GM12878 (cell line): ENCODE measurements around the gene HIF1AN. TPM values are rescaled to one million over a fixed set of nuclear protein-coding genes. Genes with fewer than 3 reads are reported as not detected.

ENCODE experiments used
- ATAC-seq: fragments of 200-7000 bp; cut with Tn5 transposase; 3 replicates; pipeline ENCODE4 v1.9.1; 2020; ENCODE audit warnings: mild to moderate bottlenecking, moderate library complexity
- BruUV-seq: library from RNA; stranded (reverse); fragments of 400-500 nt; replicated peaks from 2 replicates; lab custom pipeline; 2021; lab: Mats Ljungman, UMichigan
- CTCF ChIA-PET: fragments of 300-600 bp; sonication (Branson Sonifier 250); formaldehyde crosslinking; extraction: SDS; loops from one replicate; lab custom pipeline; 2021; ENCODE audit warnings: inconsistent platforms; lab: Yijun Ruan, JAX
- POLR2A ChIA-PET: fragments of 350-600 bp; formaldehyde crosslinking; extraction: SDS; loops from one replicate; lab custom pipeline; 2021; ENCODE audit warnings: inconsistent platforms; lab: Charles Lee
- RAD21 ChIA-PET: fragments of 300-600 bp; sonication (Branson Sonifier 250); formaldehyde crosslinking; loops from one replicate; lab custom pipeline; 2023; ENCODE audit warnings: antibody characterized with exemption; ENCODE audit not compliant: unreplicated experiment; lab: Charles Lee
- SMC1A ChIA-PET: fragments of 300-600 bp; sonication (Branson Sonifier 250); formaldehyde crosslinking; loops from one replicate; lab custom pipeline; 2023; ENCODE audit not compliant: unreplicated experiment, uncharacterized antibody; lab: Charles Lee
- DNase-seq: peaks from one replicate; pipeline ENCODE4 v3.0.0-alpha.2; 2011; ENCODE audit warnings: low read depth, low spot score
- FAIRE-seq: peaks from 3 replicates; lab custom pipeline; 2011; peaks lifted over from hg19 to GRCh38; lab: Jason Lieb, UNC
- H2AFZ ChIP-seq: 2 replicates; pipeline ENCODE4 v1.6.0; 2011; ENCODE audit warnings: low read depth, low read length, control low read depth; ENCODE audit not compliant: control insufficient read depth
- H3K27ac ChIP-seq: 2 replicates; pipeline ENCODE4 v1.5.1; 2011; ENCODE audit warnings: control low read depth; ENCODE audit not compliant: control insufficient read depth, insufficient read depth
- H3K27me3 ChIP-seq, 2 experiments: replicated peaks in 1 of 2; 2 replicates each; pipeline versions ENCODE4 v1.6.0 to v1.6.1; 2011; ENCODE audit warnings: low read length in 1 of 2; ENCODE audit not compliant: control insufficient read depth in 2 of 2, insufficient read depth in 2 of 2
- H3K36me3 ChIP-seq, 2 experiments: 2 replicates each; pipeline ENCODE4 v1.5.1; 2011; ENCODE audit warnings: low read length in 1 of 2; ENCODE audit not compliant: control insufficient read depth in 2 of 2, insufficient read depth in 2 of 2
- H3K4me1 ChIP-seq: 2 replicates; pipeline ENCODE4 v1.6.1; 2011; ENCODE audit warnings: mild to moderate bottlenecking, low read length, moderate library complexity, mixed read lengths; ENCODE audit not compliant: control insufficient read depth, insufficient read depth
- H3K4me2 ChIP-seq: 2 replicates; pipeline ENCODE4 v1.6.0; 2011; ENCODE audit warnings: control low read depth; ENCODE audit not compliant: control insufficient read depth, insufficient read depth
- H3K4me3 ChIP-seq: fragments of 200-600 bp; sonication (generic); 2 replicates; pipeline ENCODE4 v1.5.1; 2016
- H3K79me2 ChIP-seq: 2 replicates; pipeline ENCODE4 v1.6.0; 2011; ENCODE audit warnings: low read length; ENCODE audit not compliant: control insufficient read depth, insufficient read depth
- H3K9ac ChIP-seq: 2 replicates; pipeline ENCODE4 v1.8.0; 2011; ENCODE audit warnings: low read length, control low read depth, mixed read lengths; ENCODE audit not compliant: control insufficient read depth, insufficient read depth
- H3K9me3 ChIP-seq: replicated peaks from 3 replicates; pipeline ENCODE4 v1.5.1; 2011; ENCODE audit warnings: mild to moderate bottlenecking, low read length; ENCODE audit not compliant: control insufficient read depth, insufficient read depth
- H4K20me1 ChIP-seq: 2 replicates; pipeline ENCODE4 v1.6.0; 2011; ENCODE audit not compliant: control insufficient read depth, insufficient read depth
- ATF3 ChIP-seq: IDR thresholded peaks from 2 replicates; pipeline ENCODE4 v1.6.1; 2011; ENCODE audit warnings: low read depth, mild to moderate bottlenecking, low read length, moderate library complexity, borderline replicate concordance; ENCODE audit errors: extremely low read depth
- CREB1 ChIP-seq: IDR thresholded peaks from 2 replicates; pipeline ENCODE4 v1.6.1; 2012; ENCODE audit warnings: low read depth, mild to moderate bottlenecking, inconsistent platforms
- ETV6 ChIP-seq, 2 experiments: fragments of 450-650 bp in 1 of 2; IDR thresholded peaks in 1 of 2; conservative IDR thresholded peaks in 1 of 2; 2 replicates each; pipeline ENCODE4 v1.6.1; 2014; ENCODE audit warnings: antibody characterized with exemption in 1 of 2, borderline replicate concordance in 1 of 2, low read depth in 1 of 2, mild to moderate bottlenecking in 1 of 2, moderate library complexity in 1 of 2
- HSF1 ChIP-seq: fragments of 150-350 bp; IDR thresholded peaks from 2 replicates; pipeline ENCODE4 v1.6.1; 2014; ENCODE audit warnings: mild to moderate bottlenecking, low read depth, low read length
- IRF4 ChIP-seq: IDR thresholded peaks from 2 replicates; pipeline ENCODE4 v1.6.1; 2011; ENCODE audit warnings: low read depth, low read length
- LARP7 ChIP-seq: fragments of 450-650 bp; IDR thresholded peaks from 2 replicates; pipeline ENCODE4 v1.6.1; 2017; ENCODE audit warnings: mild to moderate bottlenecking
- NR2C1 ChIP-seq: fragments of 450-650 bp; IDR thresholded peaks from 2 replicates; pipeline ENCODE4 v1.6.1; 2017; ENCODE audit warnings: antibody characterized with exemption, mild to moderate bottlenecking, moderate library complexity
- NR2C2 ChIP-seq: IDR thresholded peaks from 2 replicates; pipeline ENCODE4 v1.6.1; 2011; ENCODE audit warnings: borderline replicate concordance, low read depth; ENCODE audit not compliant: control insufficient read depth, insufficient read length
- PAX5 ChIP-seq: IDR thresholded peaks from 2 replicates; pipeline ENCODE4 v1.6.1; 2011; ENCODE audit warnings: low read depth, low read length, borderline replicate concordance
- POLR2AphosphoS2 ChIP-seq: IDR thresholded peaks from 2 replicates; pipeline ENCODE4 v1.6.1; 2011; ENCODE audit warnings: low read depth, mild to moderate bottlenecking, low read length, improper control_type of control experiment, moderate library complexity
- SIX5 ChIP-seq: IDR thresholded peaks from 2 replicates; pipeline ENCODE4 v1.6.1; 2011; ENCODE audit warnings: mild to moderate bottlenecking, low read depth, low read length, moderate library complexity; ENCODE audit not compliant: severe bottlenecking
- TAF1 ChIP-seq: IDR thresholded peaks from 2 replicates; pipeline ENCODE4 v1.6.1; 2011; ENCODE audit warnings: mild to moderate bottlenecking, low read depth, low read length, borderline replicate concordance
- TARDBP ChIP-seq: IDR thresholded peaks from 2 replicates; pipeline ENCODE4 v1.6.1; 2016; ENCODE audit warnings: borderline replicate concordance
- TCF12 ChIP-seq: IDR thresholded peaks from 2 replicates; pipeline ENCODE4 v1.6.1; 2011; ENCODE audit warnings: low read depth, mild to moderate bottlenecking, low read length
- TCF7 ChIP-seq: IDR thresholded peaks from 2 replicates; pipeline ENCODE4 v1.6.1; 2014; ENCODE audit warnings: antibody characterized with exemption, borderline replicate concordance
- WGBS: methylation state at CpG from one replicate; pipeline ENCODE4 v1.1.6; 2016; ENCODE audit warnings: low lambda C conversion rate; ENCODE audit not compliant: insufficient replicate concordance, insufficient coverage; ENCODE audit errors: missing lambda C conversion rate; 5-methylcytosine and 5-hydroxymethylcytosine counted together
- in situ Hi-C: fragments of 300-500 bp; cut with MboI; formaldehyde crosslinking; loops from 9 replicates; pipeline ENCODE4 v1.14.3; 2018; ENCODE audit warnings: mixed read lengths
- intact Hi-C: fragments of 100-400 bp; cut with micrococcal nuclease; formaldehyde crosslinking; loops from one replicate; pipeline ENCODE4 v1.14.2; 2022; ENCODE audit not compliant: unreplicated experiment
- polyA plus RNA-seq, 11 experiments: library from polyadenylated mRNA; depleted of rRNA in 4 of 11; unstranded in 6 of 11; stranded (reverse) in 5 of 11; fragments of >200 nt; fragmentation: Nextera tagmentation in 4 of 11; fragmentation: Illumina TruSeq in 1 of 11; extraction: Ambion mirVana in 4 of 11; extraction: Trizol in 1 of 11; gene quantifications; 1 replicate in 1 of 11; 2 replicates in 10 of 11; pipeline versions ENCODE4 v1.2.1 to v1.2.3, GENCODE V29; 2011 to 2016; ENCODE audit warnings: inconsistent platforms in 2 of 11, missing spikeins in 2 of 11, low read depth in 1 of 11
- total RNA-seq, 4 experiments: library from RNA; depleted of rRNA in 3 of 4; stranded (reverse); fragments of >200 nt in 3 of 4; fragmentation: Illumina TruSeq in 1 of 4; extraction: Trizol in 1 of 4; gene quantifications; 2 replicates each; pipeline versions ENCODE4 v1.2.1 to v1.2.3, GENCODE V29; 2013 to 2021

Gene HIF1AN
- total and polyA plus RNA-seq, 10 of the 15 experiments (the other 5 are each of a cell fraction or from before 2014, with no cell fraction given): 1.9 to 37.2 (median 15.2) TPM

GRCh38 chr10:100506596-100507356 lies 29.0 kb upstream of the HIF1AN start (continued):
- TF ChIP-seq HSF1 (no peak), LARP7 (no peak)

- no TSS peak for BruUV-seq
- Histone ChIP-seq H3K9ac (no peak overlapping the region), H3K4me3 (no peak overlapping the region), H3K4me1 (peaks cover 8% of the 10 kb centered on the region; the same call in 1 of the 2 replicates), H2AFZ (no peak overlapping the region), H3K79me2 (no peaks in the 10 kb centered on the region), H3K27me3 (no peaks in the 10 kb centered on the region), H3K36me3 (peaks cover 0 to 11% of the 10 kb centered on the region in 2 experiments), H3K27ac (no peak overlapping the region), H3K4me2 (no peak overlapping the region), H3K9me3 (no peaks in the 10 kb centered on the region), H4K20me1 (0 out of 2 replicates have a peak, but pooled peaks cover 3% of the 10 kb centered on the region)
- ChIA-PET POLR2A (no interaction called here), RAD21 (interaction anchor here (0.5 kb wide), 1 partner anchor 73 kb away, joined by 4 read pairs; no protein-coding TSS in a partner anchor), CTCF (interaction anchor here (0.7 to 4.6 kb wide), 8 partner anchors 8 to 78 kb away, joined by 3 to 40 read pairs (median 6); no protein-coding TSS in a partner anchor), SMC1A (interaction anchor here (1.9 to 2.0 kb wide), 2 partner anchors 69 to 164 kb away, joined by 6 to 11 read pairs; no protein-coding TSS in a partner anchor)
- in situ Hi-C loops (loop anchor here (5.0 kb wide), 2 partner anchors 70 to 165 kb away; no protein-coding TSS in a partner anchor), intact Hi-C loops (no loop called here)
- no peak for DNase-seq
- WGBS: 84% methylated on average over 5 of the region's 5 CpGs
- no peak for FAIRE-seq
- TF ChIP-seq NR2C1 (no peak), ETV6 (conservative IDR thresholded peaks at IDR 0.05 in 1 of 2, IDR thresholded peaks at IDR 0.05 in 1 of 2; ENCODE audit: borderline replicate concordance in 1 of 2, low read depth in 1 of 2) (no peak), TCF12 (no peak), TCF7 (no peak), NR2C2 (no peak), CREB1 (no peak), ATF3 (no peak), TARDBP (no peak), SIX5 (no peak), PAX5 (no peak), IRF4 (no peak), TAF1 (no peak), POLR2AphosphoS2 (no peak)
- no peak for ATAC-seq
These were observed 28.4 kb upstream of the HIF1AN start for GRCh38 chr10:100507357-100507732.
